Stomach (tissue), 8 donors: Measurements from ENCODE around the gene USP8. TPM values are rescaled to one million over a fixed set of nuclear protein-coding genes. Genes with fewer than 3 reads are reported as not detected.

Source experiments
- polyA plus RNA-seq, 3 donors: library from polyadenylated mRNA; stranded (reverse); fragments of 200-250 nt; gene quantifications; one replicate each; pipeline ENCODE4 v1.2.3, GENCODE V29; 2013
- small RNA-seq, 4 donors: library from RNA; depleted of rRNA; stranded (forward); fragments of <200 nt; gene quantifications; one replicate each; pipeline ENCODE3, GENCODE V24; 2016
- total RNA-seq, 5 donors: library from RNA; depleted of rRNA; stranded (reverse); fragments of >200 nt; gene quantifications; one replicate each; pipeline versions ENCODE4 v1.1.0 to v1.2.3, GENCODE V29; 2014 to 2016
- donor health status: healthy with polysubstance abuse.
- donor health status: Bipolar disorder and iron deficiency.
- donor health status: healthy.

USP8 gene
- total and polyA plus RNA-seq, 8 donors = 13.7 to 73.9 (median 30.1) TPM

Small RNA genes within 50 kb of the gene (small RNA-seq; reads per million reads assigned to genes)
- 0 to 0.30 (median 0) reads per million in 4 donors for gene RNA5SP395

Other genes with a start within 250 kb of the USP8 start
- gene SLC27A2, start 242.2 kb upstream of the USP8 start, total RNA-seq = 10 to 100 TPM in 2 of 5 donors, 1 to 10 TPM in 1, not detected in 2; 2.9 to 53.6 (median 47.4) TPM
- gene SLC27A2, start 242.2 kb upstream of the USP8 start, polyA plus RNA-seq = 1 to 10 TPM in 1 of 3 donors, under 1 TPM in 2; 0.61 to 1.6 (median 0.68) TPM
- gene HDC, start 158.7 kb upstream of the USP8 start, total RNA-seq = 100 to 1,000 TPM in 1 of 5 donors, 10 to 100 TPM in 2, 1 to 10 TPM in 2; 3.5 to 590 (median 55.8) TPM
- 10 to 100 TPM in 1 of 3 donors, 1 to 10 TPM in 2; 3.8 to 13.5 (median 4.4) TPM for gene HDC, start 158.7 kb upstream of the USP8 start, polyA plus RNA-seq
- 10 to 100 TPM in 4 of 5 donors, 1 to 10 TPM in 1; 4.1 to 94.6 (median 33.4) TPM for gene GABPB1, start 69.2 kb upstream of the USP8 start, total RNA-seq
- gene GABPB1, start 69.2 kb upstream of the USP8 start, polyA plus RNA-seq = 1 to 10 TPM; 5.8 to 7.5 (median 6.4) TPM
- gene USP50, start 122.3 kb downstream of the USP8 start, total RNA-seq = 1 to 10 TPM in 1 of 5 donors, not detected in 4; 5.7 TPM
- not detected for gene USP50, start 122.3 kb downstream of the USP8 start, polyA plus RNA-seq